GM12878 (cell line): ENCODE results near the gene TUBGCP3. TPM values are rescaled to one million over a fixed set of nuclear protein-coding genes. Genes with fewer than 3 reads are reported as not detected.

ENCODE experiments used
- ATAC-seq: fragments of 200-7000 bp; cut with Tn5 transposase; 3 replicates; pipeline ENCODE4 v1.9.1; 2020; ENCODE audit warnings: mild to moderate bottlenecking, moderate library complexity
- BruUV-seq: library from RNA; stranded (reverse); fragments of 400-500 nt; replicated peaks from 2 replicates; lab custom pipeline; 2021; lab: Mats Ljungman, UMichigan
- CTCF ChIA-PET: fragments of 300-600 bp; sonication (Branson Sonifier 250); formaldehyde crosslinking; extraction: SDS; loops from one replicate; lab custom pipeline; 2021; ENCODE audit warnings: inconsistent platforms; lab: Yijun Ruan, JAX
- POLR2A ChIA-PET: fragments of 350-600 bp; formaldehyde crosslinking; extraction: SDS; loops from one replicate; lab custom pipeline; 2021; ENCODE audit warnings: inconsistent platforms; lab: Charles Lee
- RAD21 ChIA-PET: fragments of 300-600 bp; sonication (Branson Sonifier 250); formaldehyde crosslinking; loops from one replicate; lab custom pipeline; 2023; ENCODE audit warnings: antibody characterized with exemption; ENCODE audit not compliant: unreplicated experiment; lab: Charles Lee
- SMC1A ChIA-PET: fragments of 300-600 bp; sonication (Branson Sonifier 250); formaldehyde crosslinking; loops from one replicate; lab custom pipeline; 2023; ENCODE audit not compliant: unreplicated experiment, uncharacterized antibody; lab: Charles Lee
- DNase-seq: peaks from one replicate; pipeline ENCODE4 v3.0.0-alpha.2; 2011; ENCODE audit warnings: low read depth, low spot score
- FAIRE-seq: peaks from 3 replicates; lab custom pipeline; 2011; peaks lifted over from hg19 to GRCh38; lab: Jason Lieb, UNC
- H2AFZ ChIP-seq: 2 replicates; pipeline ENCODE4 v1.6.0; 2011; ENCODE audit warnings: low read depth, low read length, control low read depth; ENCODE audit not compliant: control insufficient read depth
- H3K27ac ChIP-seq: 2 replicates; pipeline ENCODE4 v1.5.1; 2011; ENCODE audit warnings: control low read depth; ENCODE audit not compliant: control insufficient read depth, insufficient read depth
- H3K27me3 ChIP-seq, 2 experiments: replicated peaks in 1 of 2; 2 replicates each; pipeline versions ENCODE4 v1.6.0 to v1.6.1; 2011; ENCODE audit warnings: low read length in 1 of 2; ENCODE audit not compliant: control insufficient read depth in 2 of 2, insufficient read depth in 2 of 2
- H3K36me3 ChIP-seq, 2 experiments: 2 replicates each; pipeline ENCODE4 v1.5.1; 2011; ENCODE audit warnings: low read length in 1 of 2; ENCODE audit not compliant: control insufficient read depth in 2 of 2, insufficient read depth in 2 of 2
- H3K4me1 ChIP-seq: 2 replicates; pipeline ENCODE4 v1.6.1; 2011; ENCODE audit warnings: mild to moderate bottlenecking, low read length, moderate library complexity, mixed read lengths; ENCODE audit not compliant: control insufficient read depth, insufficient read depth
- H3K4me2 ChIP-seq: 2 replicates; pipeline ENCODE4 v1.6.0; 2011; ENCODE audit warnings: control low read depth; ENCODE audit not compliant: control insufficient read depth, insufficient read depth
- H3K4me3 ChIP-seq: fragments of 200-600 bp; sonication (generic); 2 replicates; pipeline ENCODE4 v1.5.1; 2016
- H3K79me2 ChIP-seq: 2 replicates; pipeline ENCODE4 v1.6.0; 2011; ENCODE audit warnings: low read length; ENCODE audit not compliant: control insufficient read depth, insufficient read depth
- H3K9ac ChIP-seq: 2 replicates; pipeline ENCODE4 v1.8.0; 2011; ENCODE audit warnings: low read length, control low read depth, mixed read lengths; ENCODE audit not compliant: control insufficient read depth, insufficient read depth
- H3K9me3 ChIP-seq: replicated peaks from 3 replicates; pipeline ENCODE4 v1.5.1; 2011; ENCODE audit warnings: mild to moderate bottlenecking, low read length; ENCODE audit not compliant: control insufficient read depth, insufficient read depth
- H4K20me1 ChIP-seq: 2 replicates; pipeline ENCODE4 v1.6.0; 2011; ENCODE audit not compliant: control insufficient read depth, insufficient read depth
- BCLAF1 ChIP-seq: fragments of 450-650 bp; IDR thresholded peaks from 2 replicates; pipeline ENCODE4 v1.6.1; 2017; ENCODE audit warnings: antibody characterized with exemption, mild to moderate bottlenecking, moderate library complexity
- CBX3 ChIP-seq: fragments of 200-600 bp; sonication (generic); IDR thresholded peaks from 2 replicates; pipeline ENCODE4 v1.6.1; 2016; ENCODE audit warnings: low read depth, borderline replicate concordance
- CREB1 ChIP-seq: IDR thresholded peaks from 2 replicates; pipeline ENCODE4 v1.6.1; 2012; ENCODE audit warnings: low read depth, mild to moderate bottlenecking, inconsistent platforms
- E2F4 ChIP-seq: IDR thresholded peaks from 2 replicates; pipeline ENCODE4 v1.6.1; 2012; ENCODE audit warnings: low read depth, low read length, improper control_type of control experiment
- E4F1 ChIP-seq: fragments of 450-650 bp; IDR thresholded peaks from 2 replicates; pipeline ENCODE4 v1.6.1; 2018; ENCODE audit warnings: borderline replicate concordance, mild to moderate bottlenecking; ENCODE audit not compliant: partially characterized antibody
- ESRRA ChIP-seq: IDR thresholded peaks from 2 replicates; pipeline ENCODE4 v1.6.1; 2012; ENCODE audit warnings: mild to moderate bottlenecking, low read length, improper control_type of control experiment
- PBX3 ChIP-seq: IDR thresholded peaks from 2 replicates; pipeline ENCODE4 v1.6.1; 2011; ENCODE audit warnings: mild to moderate bottlenecking, low read depth, low read length, moderate library complexity; ENCODE audit not compliant: insufficient replicate concordance
- RCOR1 ChIP-seq: conservative IDR thresholded peaks from 2 replicates; pipeline ENCODE4 v1.6.1; 2012; ENCODE audit warnings: low read depth, low read length, improper control_type of control experiment
- SMC3 ChIP-seq: IDR thresholded peaks from 2 replicates; pipeline ENCODE4 v1.6.1; 2011; ENCODE audit warnings: low read length, improper control_type of control experiment, borderline replicate concordance
- STAT1 ChIP-seq: fragments of 450-650 bp; conservative IDR thresholded peaks from 2 replicates; pipeline ENCODE4 v1.6.1; 2014; ENCODE audit warnings: antibody characterized with exemption, mild to moderate bottlenecking
- TCF7 ChIP-seq: IDR thresholded peaks from 2 replicates; pipeline ENCODE4 v1.6.1; 2014; ENCODE audit warnings: antibody characterized with exemption, borderline replicate concordance
- WGBS: methylation state at CpG from one replicate; pipeline ENCODE4 v1.1.6; 2016; ENCODE audit warnings: low lambda C conversion rate; ENCODE audit not compliant: insufficient replicate concordance, insufficient coverage; ENCODE audit errors: missing lambda C conversion rate; 5-methylcytosine and 5-hydroxymethylcytosine counted together
- in situ Hi-C: fragments of 300-500 bp; cut with MboI; formaldehyde crosslinking; loops from 9 replicates; pipeline ENCODE4 v1.14.3; 2018; ENCODE audit warnings: mixed read lengths
- intact Hi-C: fragments of 100-400 bp; cut with micrococcal nuclease; formaldehyde crosslinking; loops from one replicate; pipeline ENCODE4 v1.14.2; 2022; ENCODE audit not compliant: unreplicated experiment
- polyA plus RNA-seq, 11 experiments: library from polyadenylated mRNA; depleted of rRNA in 4 of 11; unstranded in 6 of 11; stranded (reverse) in 5 of 11; fragments of >200 nt; fragmentation: Nextera tagmentation in 4 of 11; fragmentation: Illumina TruSeq in 1 of 11; extraction: Ambion mirVana in 4 of 11; extraction: Trizol in 1 of 11; gene quantifications; 1 replicate in 1 of 11; 2 replicates in 10 of 11; pipeline versions ENCODE4 v1.2.1 to v1.2.3, GENCODE V29; 2011 to 2016; ENCODE audit warnings: inconsistent platforms in 2 of 11, missing spikeins in 2 of 11, low read depth in 1 of 11
- total RNA-seq, 4 experiments: library from RNA; depleted of rRNA in 3 of 4; stranded (reverse); fragments of >200 nt in 3 of 4; fragmentation: Illumina TruSeq in 1 of 4; extraction: Trizol in 1 of 4; gene quantifications; 2 replicates each; pipeline versions ENCODE4 v1.2.1 to v1.2.3, GENCODE V29; 2013 to 2021

TUBGCP3 gene
- total and polyA plus RNA-seq, 10 of the 15 experiments (the other 5 are each of a cell fraction or from before 2014, with no cell fraction given): 4.0 to 34.0 (median 22.6) TPM

- no peak for TF ChIP-seq E4F1
- TF ChIP-seq RCOR1: no peak
These were observed 139.1 kb downstream of the TUBGCP3 start (continued) for GRCh38 chr13:112448621-112449544.

GRCh38 chr13:112447761-112448603 is 140.0 kb downstream of the TUBGCP3 start:
- no peaks in the 10 kb centered on the region for H4K20me1 ChIP-seq
- H3K27ac ChIP-seq: no peak overlapping the region
- intact Hi-C loops (loop anchor here (10.0 kb wide), 1 partner anchor 157 kb away; no protein-coding TSS in a partner anchor), in situ Hi-C loops (loop anchor here (25.0 kb wide), 1 partner anchor 1361 kb away; no protein-coding TSS in a partner anchor)
- H3K36me3 ChIP-seq: no peaks in the 10 kb centered on the region
- no peaks in the 10 kb centered on the region for H3K27me3 ChIP-seq
- H3K9ac ChIP-seq: no peak overlapping the region
- no peak for DNase-seq
- no TSS peak for BruUV-seq
- 52% methylated on average over 27 of the region's 27 CpGs for WGBS
- RAD21 ChIA-PET: no interaction called here
- no peaks in the 10 kb centered on the region for H3K4me1 ChIP-seq
- TF ChIP-seq PBX3: no peak
- TF ChIP-seq TCF7: no peak
- TF ChIP-seq ESRRA: no peak
- TF ChIP-seq STAT1: no peak
- TF ChIP-seq SMC3: no peak
- TF ChIP-seq BCLAF1: no peak
- no peak for TF ChIP-seq CREB1
- no peak for TF ChIP-seq CBX3
- TF ChIP-seq E2F4: no peak
- H3K4me2 ChIP-seq: no peak overlapping the region
- SMC1A ChIA-PET: no interaction called here
- no peak for ATAC-seq
- H3K4me3 ChIP-seq: no peak overlapping the region
- no peaks in the 10 kb centered on the region for H3K79me2 ChIP-seq
- H3K9me3 ChIP-seq: no peaks in the 10 kb centered on the region
- FAIRE-seq: no peak
- POLR2A ChIA-PET: no interaction called here
- CTCF ChIA-PET: interaction anchor here (1.0 to 1.1 kb wide), 2 partner anchors 158 to 160 kb away, joined by 3 read pairs; no protein-coding TSS in a partner anchor
- no peak overlapping the region for H2AFZ ChIP-seq
